Measurements from ENCODE around the gene ORM1. TPM values are rescaled to one million over a fixed set of nuclear protein-coding genes. Genes with fewer than 3 reads are reported as not detected.

ORM1 gene
- total RNA-seq, 1 experiment from 2014 or later, result not detected

DNA sequence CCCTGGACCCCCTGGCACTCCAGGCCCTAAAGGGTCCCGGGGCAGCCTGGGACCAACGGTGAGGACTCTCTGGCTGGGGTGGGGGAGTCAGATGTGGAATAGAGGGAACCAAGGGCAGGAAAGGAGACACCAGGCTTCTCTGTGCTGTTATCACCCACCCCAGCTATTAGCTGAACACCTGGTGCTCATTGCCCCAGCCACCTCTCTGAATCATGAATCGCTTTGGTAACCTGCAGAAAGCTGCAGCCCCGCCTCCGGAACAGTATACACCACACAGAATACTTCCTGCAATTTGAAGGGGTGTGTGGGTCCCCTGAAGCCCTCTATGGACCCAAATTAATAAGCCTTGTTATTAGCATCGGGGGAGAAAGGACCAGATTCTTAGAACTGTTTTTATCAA, 40.4 kb upstream of the ORM1 start:
- Histone ChIP-seq H3K4me1 (replicated peaks; ENCODE audit: insufficient read depth) (peaks cover 13% of the 10 kb centered on the region), H2AFZ (no peak overlapping the region), H3K9me2 (ENCODE audit: insufficient read depth) (no peaks in the 10 kb centered on the region), H3K9me3 (ENCODE audit: insufficient read depth, low read depth) (no peaks in the 10 kb centered on the region), H3K27me3 (ENCODE audit: insufficient read depth, low read depth) (no peaks in the 10 kb centered on the region), H3K4me3 (no peak overlapping the region), H3K4me2 (no peak overlapping the region), H4K20me1 (ENCODE audit: insufficient read depth) (no peaks in the 10 kb centered on the region), H3K36me3 (ENCODE audit: low read depth) (no peaks in the 10 kb centered on the region), H3F3A (ENCODE audit: insufficient read depth, low read depth) (peaks cover 5% of the 10 kb centered on the region; the same call in 1 of the 2 replicates), H3K27ac (no peak overlapping the region), H3K79me2 (ENCODE audit: low read depth) (no peaks in the 10 kb centered on the region)
- DNase-seq, result no peak
- CTCF ChIA-PET, result no interaction called here
- no TSS peak for BruUV-seq (replicated peaks)
- TF ChIP-seq, protein P1, sequence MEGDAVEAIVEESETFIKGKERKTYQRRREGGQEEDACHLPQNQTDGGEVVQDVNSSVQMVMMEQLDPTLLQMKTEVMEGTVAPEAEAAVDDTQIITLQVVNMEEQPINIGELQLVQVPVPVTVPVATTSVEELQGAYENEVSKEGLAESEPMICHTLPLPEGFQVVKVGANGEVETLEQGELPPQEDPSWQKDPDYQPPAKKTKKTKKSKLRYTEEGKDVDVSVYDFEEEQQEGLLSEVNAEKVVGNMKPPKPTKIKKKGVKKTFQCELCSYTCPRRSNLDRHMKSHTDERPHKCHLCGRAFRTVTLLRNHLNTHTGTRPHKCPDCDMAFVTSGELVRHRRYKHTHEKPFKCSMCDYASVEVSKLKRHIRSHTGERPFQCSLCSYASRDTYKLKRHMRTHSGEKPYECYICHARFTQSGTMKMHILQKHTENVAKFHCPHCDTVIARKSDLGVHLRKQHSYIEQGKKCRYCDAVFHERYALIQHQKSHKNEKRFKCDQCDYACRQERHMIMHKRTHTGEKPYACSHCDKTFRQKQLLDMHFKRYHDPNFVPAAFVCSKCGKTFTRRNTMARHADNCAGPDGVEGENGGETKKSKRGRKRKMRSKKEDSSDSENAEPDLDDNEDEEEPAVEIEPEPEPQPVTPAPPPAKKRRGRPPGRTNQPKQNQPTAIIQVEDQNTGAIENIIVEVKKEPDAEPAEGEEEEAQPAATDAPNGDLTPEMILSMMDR (conservative IDR thresholded peaks at IDR 0.05), result no peak
- TF ChIP-seq EZH2 (IDR thresholded peaks at IDR 0.05; ENCODE audit: low read depth), result no peak
- intact Hi-C loops (cut with micrococcal nuclease; ENCODE audit: unreplicated experiment), result no loop called here
- POLR2A ChIA-PET (ENCODE audit: unreplicated experiment), result no interaction called here

DNA sequence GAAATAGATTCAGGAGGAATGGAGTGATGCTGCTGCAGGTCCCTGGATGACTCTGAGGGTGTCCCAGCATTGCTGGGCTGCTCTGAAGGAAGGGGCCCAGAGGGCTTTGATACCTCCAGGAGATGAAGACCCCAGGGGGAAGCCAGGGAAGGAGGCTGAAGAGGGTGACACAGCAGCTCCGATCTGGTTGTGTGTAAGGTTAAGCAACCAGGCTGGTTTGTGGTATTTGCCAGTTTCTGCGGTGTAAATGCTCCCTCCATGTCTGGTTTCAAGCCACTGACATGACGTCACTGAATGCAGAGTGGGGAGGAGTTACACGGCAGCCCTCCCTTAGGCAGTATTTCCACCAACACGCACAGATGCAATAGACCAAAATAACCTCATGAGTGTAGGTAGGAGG, 40.0 kb upstream of the ORM1 start:
- Histone ChIP-seq H3K27me3 (ENCODE audit: insufficient read depth, low read depth) (no peaks in the 10 kb centered on the region), H2AFZ (no peak overlapping the region), H3K79me2 (ENCODE audit: low read depth) (no peaks in the 10 kb centered on the region), H3F3A (ENCODE audit: insufficient read depth, low read depth) (peaks cover 5% of the 10 kb centered on the region; the same call in 1 of the 2 replicates), H4K20me1 (ENCODE audit: insufficient read depth) (no peaks in the 10 kb centered on the region), H3K9me3 (ENCODE audit: insufficient read depth, low read depth) (no peaks in the 10 kb centered on the region), H3K4me3 (no peak overlapping the region), H3K4me2 (no peak overlapping the region), H3K27ac (no peak overlapping the region), H3K4me1 (replicated peaks; ENCODE audit: insufficient read depth) (peaks cover 10% of the 10 kb centered on the region), H3K9me2 (ENCODE audit: insufficient read depth) (no peaks in the 10 kb centered on the region), H3K36me3 (ENCODE audit: low read depth) (no peaks in the 10 kb centered on the region)
- intact Hi-C loops (cut with micrococcal nuclease; ENCODE audit: unreplicated experiment), result no loop called here
- ChIA-PET POLR2A (ENCODE audit: unreplicated experiment) (no interaction called here), CTCF (no interaction called here)
- TF ChIP-seq, protein P1 (conservative IDR thresholded peaks at IDR 0.05), result no peak
- no peak for TF ChIP-seq EZH2 (IDR thresholded peaks at IDR 0.05; ENCODE audit: low read depth)
- no peak for DNase-seq
- BruUV-seq (replicated peaks), result no TSS peak

DNA sequence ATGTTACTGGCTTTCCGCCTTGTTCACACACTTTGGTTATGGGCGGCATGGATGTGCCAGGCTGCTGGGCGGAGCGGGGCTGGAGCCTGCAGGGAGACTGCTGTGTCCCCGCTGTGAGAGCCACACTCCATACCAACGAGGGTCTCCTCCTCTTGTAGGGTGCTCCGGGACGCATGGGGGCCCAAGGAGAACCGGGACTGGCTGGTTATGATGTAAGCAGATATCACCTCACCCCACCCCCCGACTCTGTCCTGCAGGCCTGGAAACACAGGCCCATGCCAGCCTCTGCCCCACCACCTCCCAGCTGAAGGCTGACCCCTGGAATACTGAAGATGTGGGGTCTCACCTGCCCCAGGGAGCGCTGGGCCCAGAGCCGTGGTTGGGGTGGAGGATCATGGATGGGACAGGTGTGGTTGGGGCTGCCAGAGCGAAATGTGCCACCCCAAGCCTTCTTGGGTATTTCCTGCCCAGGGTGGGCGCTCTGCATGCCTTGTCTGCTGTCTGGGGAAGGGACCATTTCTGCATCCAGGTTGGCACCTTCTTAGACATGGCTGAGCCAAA, 39.3 kb upstream of the ORM1 start:
- Histone ChIP-seq H4K20me1 (ENCODE audit: insufficient read depth) (no peaks in the 10 kb centered on the region), H3K4me2 (no peak overlapping the region), H3K36me3 (ENCODE audit: low read depth) (no peaks in the 10 kb centered on the region), H3K27ac (no peak overlapping the region), H3F3A (ENCODE audit: insufficient read depth, low read depth) (peaks cover 5% of the 10 kb centered on the region; the same call in 1 of the 2 replicates), H3K4me3 (no peak overlapping the region), H3K9me2 (ENCODE audit: insufficient read depth) (no peaks in the 10 kb centered on the region), H3K9me3 (ENCODE audit: insufficient read depth, low read depth) (no peaks in the 10 kb centered on the region), H3K4me1 (replicated peaks; ENCODE audit: insufficient read depth) (peaks cover 9% of the 10 kb centered on the region), H2AFZ (no peak overlapping the region), H3K27me3 (ENCODE audit: insufficient read depth, low read depth) (no peaks in the 10 kb centered on the region), H3K79me2 (ENCODE audit: low read depth) (no peaks in the 10 kb centered on the region)
- CTCF ChIA-PET, result no interaction called here
- intact Hi-C loops (cut with micrococcal nuclease; ENCODE audit: unreplicated experiment), result no loop called here
- POLR2A ChIA-PET (ENCODE audit: unreplicated experiment), result no interaction called here
- no peak for TF ChIP-seq EZH2 (IDR thresholded peaks at IDR 0.05; ENCODE audit: low read depth)
- TF ChIP-seq, protein P1 (conservative IDR thresholded peaks at IDR 0.05), result no peak
- BruUV-seq (replicated peaks), result no TSS peak
- no peak for DNase-seq

Measured in PC-9 (cell line).